MM.1S (cell line): Measurements from ENCODE around the gene ARHGDIB.

Source experiments
- CTCF ChIP-seq: fragments of 300-600 bp; sonication (generic); IDR thresholded peaks from 2 replicates; pipeline ENCODE4 v1.5.1; 2016; ENCODE audit warnings: antibody characterized with exemption, low read length, mixed read lengths
- EZH2 ChIP-seq: fragments of 300-600 bp; sonication (generic); optimal IDR thresholded peaks from 2 replicates; pipeline ENCODE3; 2017; ENCODE audit warnings: low read depth, mild to moderate bottlenecking, antibody characterized with exemption, low read length, mixed read lengths
- EZH2phosphoT487 ChIP-seq: fragments of 300-600 bp; sonication (generic); IDR thresholded peaks from 2 replicates; pipeline ENCODE4 v1.6.1; 2018; ENCODE audit warnings: antibody characterized with exemption, low read length

GRCh38 chr12:14931791-14932560 lies 29.4 kb downstream of the ARHGDIB start:
- TF ChIP-seq CTCF (no peak), EZH2 (no peak), EZH2phosphoT487 (no peak)
